H1 (cell line): Measurements from ENCODE around the gene GLT8D2. TPM values are rescaled to one million over a fixed set of nuclear protein-coding genes. Genes with fewer than 3 reads are reported as not detected.
A peak's percentile ranks its signal among the peaks of the same experiment; 100 is the strongest.

Experiments used
- CTCF ChIA-PET: fragments of 300-600 bp; sonication (Branson Sonifier 250); formaldehyde crosslinking; loops from one replicate; lab custom pipeline; 2021; ENCODE audit not compliant: partially characterized antibody; lab: Charles Lee
- POLR2A ChIA-PET: fragments of 300-600 bp; sonication (Branson Sonifier 250); formaldehyde crosslinking; loops from one replicate; lab custom pipeline; 2021; ENCODE audit warnings: inconsistent platforms; ENCODE audit not compliant: partially characterized antibody; lab: Charles Lee
- DNase-seq, 2 experiments: peaks; one replicate each; pipeline versions ENCODE4 v3.0.0 to v3.0.0-alpha.2; 2010 to 2022; ENCODE audit warnings: low spot score in 2 of 2, low read depth in 1 of 2, mixed read lengths in 1 of 2
- FAIRE-seq: peaks from 2 replicates; lab custom pipeline; 2011; peaks lifted over from hg19 to GRCh38; lab: Jason Lieb, UNC
- H2AFZ ChIP-seq: 2 replicates; pipeline ENCODE4 v1.8.1; 2012; ENCODE audit warnings: low read length, inconsistent platforms
- H2AK5ac ChIP-seq: 2 replicates; pipeline ENCODE4 v1.6.1; 2013; ENCODE audit warnings: low read depth, low read length
- H2BK120ac ChIP-seq: replicated peaks from 2 replicates; pipeline ENCODE3; 2013; ENCODE audit warnings: low read depth, low read length, inconsistent platforms
- H2BK12ac ChIP-seq: 2 replicates; pipeline ENCODE4 v1.6.1; 2013; ENCODE audit warnings: low read depth, low read length
- H2BK15ac ChIP-seq: 2 replicates; pipeline ENCODE4 v1.6.1; 2013; ENCODE audit warnings: low read length
- H2BK20ac ChIP-seq: 2 replicates; pipeline ENCODE4 v1.6.1; 2013; ENCODE audit warnings: low read length
- H2BK5ac ChIP-seq: 2 replicates; pipeline ENCODE4 v1.6.1; 2013; ENCODE audit warnings: low read depth, low read length
- H3K14ac ChIP-seq: 2 replicates; pipeline ENCODE4 v1.6.1; 2013; ENCODE audit warnings: inconsistent platforms; ENCODE audit not compliant: insufficient read length
- H3K18ac ChIP-seq: 2 replicates; pipeline ENCODE4 v1.6.1; 2013; ENCODE audit warnings: low read length; ENCODE audit errors: extremely low read depth
- H3K23ac ChIP-seq: 2 replicates; pipeline ENCODE4 v1.6.1; 2013; ENCODE audit warnings: inconsistent platforms; ENCODE audit not compliant: insufficient read length
- H3K23me2 ChIP-seq: 2 replicates; pipeline ENCODE4 v1.6.1; 2013; ENCODE audit warnings: low read depth, low read length
- H3K27ac ChIP-seq: 2 replicates; pipeline ENCODE4 v1.6.1; 2011; ENCODE audit warnings: low read depth, low read length, inconsistent platforms
- H3K27me3 ChIP-seq, 4 experiments: replicated peaks in 1 of 4; 1 replicate in 1 of 4; 2 replicates in 3 of 4; pipeline versions ENCODE4 v1.6.1 to v1.8.1; 2011 to 2013; ENCODE audit warnings: low read length in 3 of 4, mild to moderate bottlenecking in 3 of 4, inconsistent platforms in 2 of 4, mixed read lengths in 2 of 4, moderate library complexity in 1 of 4; ENCODE audit not compliant: control insufficient read depth in 3 of 4, insufficient read depth in 3 of 4; ENCODE audit errors: extremely low read depth in 1 of 4
- H3K36me3 ChIP-seq, 4 experiments: 2 replicates each; pipeline versions ENCODE4 v1.6.1 to v1.8.1; 2011 to 2013; ENCODE audit warnings: mild to moderate bottlenecking in 4 of 4, low read length in 3 of 4, moderate library complexity in 2 of 4, control low read depth in 1 of 4, inconsistent platforms in 1 of 4; ENCODE audit not compliant: insufficient read depth in 4 of 4, control insufficient read depth in 2 of 4
- H3K4ac ChIP-seq: replicated peaks from 2 replicates; pipeline ENCODE3; 2013; ENCODE audit warnings: low read length, low read depth, mixed read lengths, inconsistent platforms; ENCODE audit not compliant: insufficient read length
- H3K4me1 ChIP-seq, 4 experiments: replicated peaks in 1 of 4; 1 replicate in 1 of 4; 2 replicates in 3 of 4; pipeline versions ENCODE4 v1.6.1 to v1.8.1; 2011 to 2013; ENCODE audit warnings: low read length in 3 of 4, inconsistent platforms in 2 of 4, mixed read lengths in 1 of 4; ENCODE audit not compliant: insufficient read depth in 4 of 4, control insufficient read depth in 3 of 4
- H3K4me2 ChIP-seq, 2 experiments: 2 replicates each; pipeline versions ENCODE4 v1.6.1 to v1.8.1; 2011 to 2013; ENCODE audit warnings: low read depth in 2 of 2, low read length in 2 of 2, control low read depth in 1 of 2, inconsistent platforms in 1 of 2, mild to moderate bottlenecking in 1 of 2; ENCODE audit not compliant: insufficient read depth in 1 of 2
- H3K4me3 ChIP-seq, 4 experiments: fragments of 200-600, 300-600 bp in 1 of 4; sonication (generic), shearing (Covaris generic), sonication (Bioruptor Twin) in 1 of 4; 2 replicates each; pipeline versions ENCODE4 v1.5.1 to v1.8.1; 2011 to 2016; ENCODE audit warnings: low read length in 4 of 4, low read depth in 3 of 4, control low read depth in 2 of 4, inconsistent platforms in 2 of 4, mild to moderate bottlenecking in 2 of 4, mixed read lengths in 1 of 4, moderate library complexity in 1 of 4; ENCODE audit not compliant: insufficient read depth in 2 of 4; ENCODE audit errors: extremely low read depth in 1 of 4
- H3K56ac ChIP-seq: replicated peaks from 2 replicates; pipeline ENCODE3; 2013; ENCODE audit warnings: low read depth, mild to moderate bottlenecking, mixed read lengths, low read length, inconsistent platforms; ENCODE audit not compliant: insufficient read length
- H3K79me1 ChIP-seq: 2 replicates; pipeline ENCODE4 v1.6.1; 2013; ENCODE audit warnings: low read depth, low read length, control low read depth
- H3K79me2 ChIP-seq, 2 experiments: 2 replicates each; pipeline versions ENCODE4 v1.6.1 to v1.8.1; 2012 to 2013; ENCODE audit warnings: low read length in 2 of 2, mild to moderate bottlenecking in 2 of 2, inconsistent platforms in 1 of 2; ENCODE audit not compliant: insufficient read depth in 2 of 2, control insufficient read depth in 1 of 2
- H3K9ac ChIP-seq, 4 experiments: replicated peaks in 1 of 4; 1 replicate in 1 of 4; 2 replicates in 3 of 4; pipeline versions ENCODE4 v1.6.1 to v1.8.1; 2011 to 2013; ENCODE audit warnings: low read depth in 3 of 4, low read length in 3 of 4, control low read depth in 2 of 4, mild to moderate bottlenecking in 2 of 4, moderate library complexity in 2 of 4, inconsistent platforms in 1 of 4; ENCODE audit errors: extremely low read depth in 1 of 4
- H3K9me3 ChIP-seq, 2 experiments: 2 replicates each; pipeline versions ENCODE4 v1.6.1 to v1.8.1; 2012 to 2013; ENCODE audit warnings: mild to moderate bottlenecking in 2 of 2, moderate library complexity in 2 of 2, control low read depth in 1 of 2, inconsistent platforms in 1 of 2, low read depth in 1 of 2, low read length in 1 of 2, mixed read lengths in 1 of 2; ENCODE audit not compliant: insufficient read depth in 2 of 2
- H4K20me1 ChIP-seq, 2 experiments: replicated peaks in 1 of 2; 2 replicates each; pipeline versions ENCODE3 to v1.8.1; 2011 to 2013; ENCODE audit warnings: inconsistent platforms in 2 of 2, low read length in 2 of 2, mild to moderate bottlenecking in 1 of 2; ENCODE audit not compliant: insufficient read depth in 2 of 2, control insufficient read depth in 1 of 2
- H4K5ac ChIP-seq: 2 replicates; pipeline ENCODE4 v1.6.1; 2013; ENCODE audit warnings: low read length, low read depth, mixed read lengths, inconsistent platforms; ENCODE audit not compliant: insufficient read length
- H4K8ac ChIP-seq: 2 replicates; pipeline ENCODE4 v1.8.0; 2013; ENCODE audit warnings: mild to moderate bottlenecking, moderate library complexity, low read length, inconsistent platforms; ENCODE audit not compliant: insufficient read depth; ENCODE audit errors: extremely low read depth
- H4K91ac ChIP-seq: replicated peaks from 2 replicates; pipeline ENCODE3; 2013; ENCODE audit warnings: low read length, mixed read lengths, inconsistent platforms; ENCODE audit not compliant: insufficient read length
- BCL11A ChIP-seq, 2 experiments: IDR thresholded peaks; one replicate each; pipeline ENCODE4 v1.6.1; 2011; ENCODE audit warnings: low read depth in 2 of 2, low read length in 2 of 2, mild to moderate bottlenecking in 2 of 2
- CBX8 ChIP-seq: fragments of 300-800, 300-1000 bp; sonication (generic); IDR thresholded peaks from 2 replicates; pipeline ENCODE4 v1.7.1; 2016; ENCODE audit warnings: low read depth, low read length, borderline replicate concordance
- GABPA ChIP-seq: IDR thresholded peaks from 2 replicates; pipeline ENCODE4 v1.6.1; 2011; ENCODE audit warnings: mild to moderate bottlenecking, low read length, moderate library complexity, borderline replicate concordance; ENCODE audit not compliant: insufficient read depth
- GTF2F1 ChIP-seq: IDR thresholded peaks from 2 replicates; pipeline ENCODE4 v1.6.1; 2012; ENCODE audit warnings: low read depth, low read length, improper control_type of control experiment, borderline replicate concordance
- NRF1 ChIP-seq: IDR thresholded peaks from 2 replicates; pipeline ENCODE4 v1.6.1; 2011; ENCODE audit warnings: mild to moderate bottlenecking, low read depth, low read length, improper control_type of control experiment
- POLR2AphosphoS5 ChIP-seq: IDR thresholded peaks from 2 replicates; pipeline ENCODE4 v1.6.1; 2011; ENCODE audit warnings: low read depth, low read length
- POU5F1 ChIP-seq: IDR thresholded peaks from 2 replicates; pipeline ENCODE4 v1.6.1; 2011; ENCODE audit warnings: low read depth, mild to moderate bottlenecking, low read length, moderate library complexity
- RAD21 ChIP-seq, 2 experiments: IDR thresholded peaks in 1 of 2; conservative IDR thresholded peaks in 1 of 2; 2 replicates each; pipeline ENCODE4 v1.6.1; 2011; ENCODE audit warnings: low read depth in 2 of 2, low read length in 2 of 2, improper control_type of control experiment in 1 of 2, inconsistent platforms in 1 of 2, mild to moderate bottlenecking in 1 of 2, moderate library complexity in 1 of 2
- RNF2 ChIP-seq: fragments of 200-900, 300-1000 bp; sonication (generic); IDR thresholded peaks from 2 replicates; pipeline ENCODE4 v1.7.1; 2016; ENCODE audit warnings: borderline replicate concordance, low read depth, mild to moderate bottlenecking, antibody characterized with exemption, low read length; ENCODE audit not compliant: poor library complexity, severe bottlenecking; ENCODE audit errors: missing control alignments
- RXRA ChIP-seq: IDR thresholded peaks from 2 replicates; pipeline ENCODE4 v1.6.1; 2011; ENCODE audit warnings: low read depth, mild to moderate bottlenecking, low read length, moderate library complexity; ENCODE audit not compliant: insufficient read depth
- SIN3A ChIP-seq, 2 experiments: IDR thresholded peaks in 1 of 2; conservative IDR thresholded peaks in 1 of 2; 2 replicates each; pipeline ENCODE4 v1.6.1; 2011 to 2012; ENCODE audit warnings: low read length in 2 of 2, improper control_type of control experiment in 1 of 2, low read depth in 1 of 2, mild to moderate bottlenecking in 1 of 2
- SIRT6 ChIP-seq: IDR thresholded peaks from one replicate; pipeline ENCODE4 v1.7.1; 2012; ENCODE audit warnings: low read length, inconsistent platforms
- TAF1 ChIP-seq: IDR thresholded peaks from 2 replicates; pipeline ENCODE4 v1.6.1; 2011; ENCODE audit warnings: mild to moderate bottlenecking, low read depth, low read length
- WGBS, 2 experiments: shearing (Covaris generic) in 1 of 2; methylation state at CpG; one replicate each; pipeline versions ENCODE4 v1.1.6 to v1.1.7; 2013 to 2015; ENCODE audit warnings: low lambda C conversion rate in 2 of 2, mixed read lengths in 2 of 2, inconsistent platforms in 1 of 2, low coverage in 1 of 2, missing lambda C conversion rate in 1 of 2; ENCODE audit not compliant: insufficient replicate concordance in 2 of 2, insufficient coverage in 1 of 2, insufficient read length in 1 of 2; ENCODE audit errors: extremely low coverage in 1 of 2, missing lambda C conversion rate in 1 of 2; 5-methylcytosine and 5-hydroxymethylcytosine counted together
- polyA plus RNA-seq, 7 experiments: library from polyadenylated mRNA; depleted of rRNA in 3 of 7; stranded (reverse) in 5 of 7; unstranded in 2 of 7; fragments of >200 nt in 5 of 7; fragments of 200-250 nt in 2 of 7; gene quantifications; 1 replicate in 5 of 7; 2 replicates in 1 of 7; 4 replicates in 1 of 7; pipeline versions ENCODE4 v1.2.1 to v1.2.3, GENCODE V29; 2011 to 2013; ENCODE audit warnings: missing spikeins in 2 of 7, mixed read lengths in 2 of 7
- total RNA-seq: library from RNA; stranded (reverse); fragmentation: NEBNext Ultra II Directional; extraction: Animal tissue kit (Norgen Biotek cat#: 25700); gene quantifications from 2 replicates; pipeline ENCODE4 v1.2.1, GENCODE V29; 2021

The GLT8D2 gene
- total and polyA plus RNA-seq, 2 of the 8 experiments (the other 6 are each of a cell fraction or from before 2014, with no cell fraction given), result 6.8 to 9.8 TPM

DNA sequence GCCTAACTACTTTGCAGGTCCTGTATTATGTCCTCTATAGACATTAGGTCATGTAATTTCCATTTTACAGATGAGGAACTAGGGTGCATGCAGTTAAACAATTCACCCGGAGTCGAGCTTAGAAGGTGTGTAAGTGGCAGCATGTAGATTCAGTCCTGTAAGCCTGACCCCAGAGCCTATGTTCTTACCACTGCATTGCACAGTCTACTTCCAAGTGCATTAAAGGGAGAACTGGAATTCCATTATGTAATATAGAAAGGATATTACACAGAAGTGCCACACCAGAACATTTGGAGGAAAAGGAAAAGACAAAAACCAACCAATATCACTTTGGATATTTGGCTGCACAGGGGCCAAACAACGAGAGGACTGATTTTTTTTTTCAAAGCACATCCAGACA lies 1.2 kb downstream of the GLT8D2 start:
- no peak overlapping the region for H2BK15ac ChIP-seq
- no peaks in the 10 kb centered on the region for H4K20me1 ChIP-seq
- peak overlapping the region in 1 of 4 experiments; percentile 67; a peak in 2 of 8 replicates for H3K4me3 ChIP-seq
- H2BK120ac ChIP-seq, result no peak overlapping the region
- no peak overlapping the region for H2BK12ac ChIP-seq
- H2AFZ ChIP-seq, result no peak overlapping the region
- POLR2A ChIA-PET, result interaction anchor here (2.4 kb wide), 1 partner anchor 21 kb away, joined by 7 read pairs; no protein-coding TSS in a partner anchor
- H3K23me2 ChIP-seq, result peaks cover 11% of the 10 kb centered on the region
- no peak overlapping the region for H3K4ac ChIP-seq
- no peak overlapping the region for H2BK5ac ChIP-seq
- H4K91ac ChIP-seq, result no peak overlapping the region
- no peaks in the 10 kb centered on the region for H3K79me2 ChIP-seq
- H3K18ac ChIP-seq, result no peak overlapping the region
- no peak overlapping the region for H3K14ac ChIP-seq
- no peak overlapping the region for H3K56ac ChIP-seq
- no peak overlapping the region for H3K23ac ChIP-seq
- peak overlapping the region; percentile 80 to 85; a peak in 3 of 4 replicates for H3K4me2 ChIP-seq
- H3K27me3 ChIP-seq, result peaks cover 0 to 3% (median 0%) of the 10 kb centered on the region in 4 experiments; a peak in 2 of 7 replicates
- no peak overlapping the region for H4K5ac ChIP-seq
- H4K8ac ChIP-seq, result no peak overlapping the region
- no peak overlapping the region for H3K27ac ChIP-seq
- FAIRE-seq (no peak), DNase-seq (no peak)
- H3K9me3 ChIP-seq, result no peaks in the 10 kb centered on the region
- WGBS, 2 experiments, result 90% methylated on average over 3 of the region's 3 CpGs; no CpG with 5 or more reads in 1 of the 2 experiments
- H2AK5ac ChIP-seq, result no peak overlapping the region
- no peaks in the 10 kb centered on the region for H3K36me3 ChIP-seq
- H3K9ac ChIP-seq, result no peak overlapping the region
- no peak overlapping the region for H2BK20ac ChIP-seq
- peaks cover 0 to 3% (median 1%) of the 10 kb centered on the region in 4 experiments; a peak in 2 of 7 replicates for H3K4me1 ChIP-seq
- no peaks in the 10 kb centered on the region for H3K79me1 ChIP-seq
- CTCF ChIA-PET, result interaction anchor here (1.2 kb wide), 1 partner anchor 9 kb away, joined by 3 read pairs; no protein-coding TSS in a partner anchor
- TF ChIP-seq GABPA (no peak), SIN3A (conservative IDR thresholded peaks at IDR 0.05 in 1 of 2, IDR thresholded peaks at IDR 0.05 in 1 of 2; ENCODE audit: low read depth in 1 of 2, low read length in 2 of 2) (no peak), NRF1 (no peak), POU5F1 (no peak), BCL11A (IDR thresholded peaks at IDR 0.05; ENCODE audit: low read depth in 2 of 2, low read length in 2 of 2) (no peak), GTF2F1 (no peak), CBX8 (no peak), RAD21 (IDR thresholded peaks at IDR 0.05 in 1 of 2, conservative IDR thresholded peaks at IDR 0.05 in 1 of 2; ENCODE audit: low read depth in 2 of 2, low read length in 2 of 2) (no peak), RNF2 (no peak), SIRT6 (no peak), TAF1 (no peak), RXRA (no peak), POLR2AphosphoS5 (no peak)
